HG03139 (cell line): ENCODE measurements around the gene CEP170B.

ENCODE experiments used
- ATAC-seq: cut with Tn5 transposase; IDR thresholded peaks from one replicate; pipeline ENCODE4 v1.9.1; 2021; ENCODE audit not compliant: unreplicated experiment

The CEP170B gene

GRCh38 chr14:104866451-104867370 lies 1.6 kb downstream of the CEP170B start:
- no peak for ATAC-seq

GRCh38 chr14:104867371-104868059 lies 2.4 kb downstream of the CEP170B start:
- no peak for ATAC-seq

- no peak for ATAC-seq
These were observed 3.1 kb downstream of the CEP170B start for GRCh38 chr14:104868060-104868740.

GRCh38 chr14:104868811-104869572 lies 3.9 kb downstream of the CEP170B start:
- ATAC-seq, result no peak

GRCh38 chr14:104869669-104870367 lies 4.8 kb downstream of the CEP170B start:
- no peak for ATAC-seq

GRCh38 chr14:104870368-104871144 lies 5.5 kb downstream of the CEP170B start:
- no peak for ATAC-seq

GRCh38 chr14:104871145-104871655 lies 6.1 kb downstream of the CEP170B start:
- ATAC-seq, result no peak

GRCh38 chr14:104871656-104872468 lies 6.8 kb downstream of the CEP170B start:
- ATAC-seq, result no peak

- no peak for ATAC-seq
These were observed 7.6 kb downstream of the CEP170B start for GRCh38 chr14:104872469-104873341.

- no peak for ATAC-seq
These were observed 8.4 kb downstream of the CEP170B start for GRCh38 chr14:104873380-104874055.

GRCh38 chr14:104874110-104874531 lies 9.1 kb downstream of the CEP170B start:
- no peak for ATAC-seq

GRCh38 chr14:104874571-104875411 lies 9.7 kb downstream of the CEP170B start:
- no peak for ATAC-seq

GRCh38 chr14:104875412-104875751 lies 10.3 kb downstream of the CEP170B start:
- no peak for ATAC-seq

- no peak for ATAC-seq
These were observed 10.7 kb downstream of the CEP170B start for GRCh38 chr14:104875811-104876210.

GRCh38 chr14:104876251-104876699 lies 11.2 kb downstream of the CEP170B start:
- no peak for ATAC-seq
